CD4-positive, alpha-beta T cell treated with Interleukin-10 for 1 hour (primary cell): ENCODE measurements around the gene C3orf18.

Source experiments
- DNase-seq: peaks from one replicate; pipeline ENCODE4 v3.0.0-alpha.2; 2020

C3orf18 gene

GRCh38 chr3:50567386-50568167 is at the start of gene C3orf18:
TSS of gene C3orf18 (minus strand) at chr3:50567747. CDS start at chr3:50565699, 2,048 bp downstream.
- peak; percentile 97 for DNase-seq

DNA sequence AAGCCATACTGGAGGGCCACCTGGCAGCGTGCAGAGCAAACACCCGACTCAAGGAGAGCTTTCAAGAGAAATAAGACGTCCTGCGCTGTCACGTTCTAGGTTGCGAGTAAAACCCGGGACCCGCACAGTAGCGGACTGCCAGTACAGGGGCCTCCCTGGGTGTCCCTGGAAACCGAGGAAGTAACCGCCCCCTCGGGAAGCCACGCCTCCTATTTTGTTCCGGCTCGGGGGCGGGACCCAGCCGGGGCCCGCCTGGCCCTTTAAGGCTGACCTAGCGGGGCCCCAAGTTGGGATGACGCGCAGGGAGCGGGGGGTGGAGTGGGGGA is 49.2 kb upstream of the C3orf18 start:
- DNase-seq, result peak; percentile 96

- DNase-seq, result peak; percentile 85
These were observed 48.6 kb upstream of the C3orf18 start for GRCh38 chr3:50616003-50616769.

GRCh38 chr3:50615190-50615589 is 47.6 kb upstream of the C3orf18 start:
- no peak for DNase-seq

GRCh38 chr3:50612970-50613846 is 45.7 kb upstream of the C3orf18 start:
- DNase-seq, result no peak

- DNase-seq, result no peak
These were observed 44.8 kb upstream of the C3orf18 start for GRCh38 chr3:50612234-50612882.

DNA sequence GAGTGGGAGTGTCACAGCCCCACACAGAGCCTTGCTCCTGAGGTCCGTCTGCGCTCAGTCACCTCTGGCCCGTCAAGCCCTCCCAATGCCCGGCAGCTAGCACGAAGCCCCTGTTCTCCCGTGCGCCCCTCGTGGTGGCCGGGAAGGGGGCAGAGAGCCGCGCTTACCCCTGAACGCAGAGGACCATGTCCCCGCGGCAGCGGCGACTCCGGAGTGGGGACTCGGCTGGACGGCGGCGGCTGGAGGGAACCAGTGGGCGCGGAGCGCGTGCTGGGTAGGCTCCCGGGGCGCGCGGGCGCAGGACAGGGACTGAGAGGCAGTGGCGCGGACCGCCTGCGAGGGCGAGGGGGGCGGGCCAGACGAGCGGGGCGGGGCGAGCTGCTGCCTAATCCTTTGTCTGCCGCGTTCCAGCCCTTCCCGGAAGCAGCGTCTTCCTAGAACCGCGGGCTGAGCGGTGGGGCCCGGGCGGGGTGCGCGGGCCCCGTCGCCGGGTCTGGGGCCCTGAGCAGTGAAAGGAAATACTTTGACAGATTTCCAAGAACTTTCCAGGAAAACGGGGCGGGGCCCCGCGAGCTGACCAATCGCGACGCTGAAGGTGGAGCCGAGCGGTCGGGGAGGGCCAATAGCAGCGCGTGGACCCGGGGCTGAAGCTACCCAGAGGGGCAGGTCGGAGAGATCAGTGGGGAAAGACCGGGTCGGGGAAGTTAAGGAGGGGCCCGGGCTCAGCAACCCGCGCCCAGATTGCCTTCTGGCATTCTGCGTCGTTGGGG is 44.1 kb upstream of the C3orf18 start, which contains the start of gene CISH:
Gene CISH (minus strand): TSS at position 311 of the 770 bp plus-strand sequence. CDS start 124 bp downstream, at position 187.
- DNase-seq, result peak; percentile 96

DNA sequence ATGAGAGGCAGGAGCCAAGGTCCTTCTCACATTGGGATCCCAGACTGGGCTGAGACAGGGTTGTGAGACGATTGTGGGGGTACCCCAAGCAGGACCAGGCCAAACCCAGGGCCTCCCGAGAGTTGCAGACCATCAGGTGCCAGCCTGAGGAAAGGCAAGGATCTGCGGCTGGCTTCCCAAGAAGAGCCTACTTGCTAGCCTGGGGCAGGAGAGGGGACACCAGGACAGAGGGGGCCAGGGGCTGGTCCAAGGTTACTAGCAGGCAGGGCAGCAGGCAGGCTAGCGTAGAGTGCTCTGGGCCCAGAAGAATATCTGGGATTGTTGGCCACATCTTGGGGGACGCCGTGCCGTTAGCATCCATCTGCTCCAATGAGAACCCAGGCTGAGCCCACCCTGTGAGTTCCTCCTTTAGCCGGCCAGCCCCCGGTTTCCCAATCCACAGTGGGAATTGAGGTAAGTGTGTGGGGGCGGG is 43.5 kb upstream of the C3orf18 start:
- no peak for DNase-seq

DNA sequence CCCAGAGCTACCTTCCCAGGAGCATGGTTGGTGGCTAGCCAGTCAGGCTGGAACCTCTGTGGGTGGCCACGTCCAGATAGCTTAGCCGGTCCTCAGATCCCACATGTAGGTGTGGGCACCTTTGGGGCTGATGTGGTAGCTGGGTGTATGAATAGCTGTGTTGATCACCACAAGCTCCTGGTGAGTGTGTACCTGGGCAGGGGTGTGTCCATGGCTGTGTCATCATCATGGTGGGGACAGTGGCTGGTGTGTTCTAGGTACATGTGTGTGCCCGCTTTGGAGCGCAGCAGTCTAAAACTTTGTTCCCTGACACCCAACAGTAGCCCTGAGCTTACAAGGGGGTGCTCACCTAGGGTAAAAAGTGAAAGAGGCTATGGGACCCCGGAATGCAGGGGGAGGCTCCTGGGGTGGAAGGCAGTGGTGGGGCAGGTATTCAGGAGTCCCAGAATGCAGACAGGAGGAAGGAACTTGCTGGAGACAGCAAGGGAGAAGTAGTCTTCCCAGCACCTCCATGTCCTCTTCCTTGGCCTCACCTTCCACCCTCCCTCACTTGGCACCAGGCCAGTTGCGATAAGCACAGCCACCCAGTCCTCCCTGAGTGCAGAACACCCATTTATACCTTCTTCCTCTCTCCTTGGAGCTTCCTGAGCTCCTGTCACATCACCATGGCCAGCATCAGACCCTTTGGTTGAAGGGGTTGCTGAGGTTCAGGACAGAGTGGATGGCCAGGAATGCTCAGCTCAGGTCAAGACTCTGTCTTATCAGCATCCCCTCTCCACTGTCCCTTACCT is 42.8 kb upstream of the C3orf18 start:
- DNase-seq, result no peak

DNA sequence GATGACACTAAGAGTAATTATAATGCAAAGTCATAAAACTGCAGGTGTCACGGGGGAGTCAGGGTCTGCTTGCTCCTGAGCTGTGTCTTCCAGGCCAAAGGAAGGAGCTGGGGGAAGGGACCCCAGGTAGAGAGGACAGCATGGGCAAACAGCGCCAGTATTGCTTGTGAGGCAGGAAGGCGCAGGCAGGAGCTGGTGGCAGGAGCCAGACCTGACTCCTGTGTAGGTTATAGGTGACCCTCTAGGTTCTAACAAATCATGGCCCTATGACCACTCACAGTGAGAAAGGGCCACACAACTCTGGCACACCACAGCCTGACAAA is 42.2 kb upstream of the C3orf18 start:
- no peak for DNase-seq

GRCh38 chr3:50609071-50609762 is 41.7 kb upstream of the C3orf18 start:
- no peak for DNase-seq

- no peak for DNase-seq
These were observed 40.7 kb upstream of the C3orf18 start for GRCh38 chr3:50608278-50608677.

DNA sequence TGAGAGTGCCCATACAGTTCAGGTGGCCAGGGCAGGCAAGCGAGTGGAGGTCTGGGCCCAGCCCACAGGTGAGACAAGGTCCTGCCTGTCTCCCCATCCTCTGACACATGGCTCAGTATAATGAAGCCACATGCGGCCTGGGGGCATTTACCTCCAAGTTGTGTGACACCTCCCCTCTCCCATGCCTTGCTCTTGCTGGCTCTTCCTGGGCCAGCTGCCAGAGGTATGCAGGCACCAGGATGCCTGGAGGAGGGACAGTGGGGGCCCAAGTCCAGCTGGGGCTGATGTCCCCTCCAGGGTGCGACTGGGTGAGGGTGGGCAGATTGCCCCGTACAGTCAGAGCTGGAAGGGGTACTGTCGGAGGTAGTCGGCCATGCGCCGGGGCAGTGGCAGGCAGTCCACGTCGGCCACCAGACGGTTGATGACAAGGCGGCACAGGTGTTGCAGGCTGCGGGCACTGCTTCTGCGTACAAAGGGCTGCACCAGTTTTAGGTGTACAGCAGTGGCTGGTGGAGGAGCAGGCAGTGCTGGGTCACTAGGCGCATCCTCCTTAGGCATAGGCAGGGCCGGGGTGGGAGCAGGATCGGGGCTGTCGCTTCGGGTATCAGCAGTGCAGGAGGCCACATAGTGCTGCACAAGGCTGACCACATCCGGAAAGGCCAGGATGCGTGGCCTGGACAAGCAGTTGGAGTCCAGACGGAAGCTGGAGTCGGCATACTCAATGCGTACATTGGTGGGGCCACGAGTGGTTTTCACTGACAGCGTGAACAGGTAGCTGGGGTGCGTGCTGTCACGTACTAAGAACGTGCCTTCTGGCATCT is 39.9 kb upstream of the C3orf18 start:
- no peak for DNase-seq

DNA sequence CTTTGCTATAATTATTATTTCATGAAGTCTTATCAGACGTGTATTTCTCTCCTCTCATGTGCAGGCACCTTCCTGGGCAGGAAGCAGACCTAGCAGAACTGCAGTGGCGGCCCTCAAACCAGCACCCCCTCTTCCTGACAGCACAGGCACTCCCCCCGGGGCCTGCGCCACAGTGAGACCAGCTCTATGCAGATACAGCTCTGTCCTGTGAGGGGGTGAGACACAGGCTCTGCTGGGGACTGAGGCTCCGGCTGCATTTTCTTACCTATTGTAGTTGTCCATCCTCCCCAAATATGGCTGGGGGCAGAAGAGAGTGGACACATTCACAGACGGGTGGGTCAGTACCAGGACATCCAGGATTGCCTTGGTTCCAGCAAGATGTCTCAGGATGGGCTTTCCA is 39.0 kb upstream of the C3orf18 start:
- DNase-seq, result peak; percentile 55

- no peak for DNase-seq
These were observed 38.4 kb upstream of the C3orf18 start for GRCh38 chr3:50605901-50606326.

GRCh38 chr3:50604628-50605588 is 37.4 kb upstream of the C3orf18 start:
- DNase-seq, result no peak

DNA sequence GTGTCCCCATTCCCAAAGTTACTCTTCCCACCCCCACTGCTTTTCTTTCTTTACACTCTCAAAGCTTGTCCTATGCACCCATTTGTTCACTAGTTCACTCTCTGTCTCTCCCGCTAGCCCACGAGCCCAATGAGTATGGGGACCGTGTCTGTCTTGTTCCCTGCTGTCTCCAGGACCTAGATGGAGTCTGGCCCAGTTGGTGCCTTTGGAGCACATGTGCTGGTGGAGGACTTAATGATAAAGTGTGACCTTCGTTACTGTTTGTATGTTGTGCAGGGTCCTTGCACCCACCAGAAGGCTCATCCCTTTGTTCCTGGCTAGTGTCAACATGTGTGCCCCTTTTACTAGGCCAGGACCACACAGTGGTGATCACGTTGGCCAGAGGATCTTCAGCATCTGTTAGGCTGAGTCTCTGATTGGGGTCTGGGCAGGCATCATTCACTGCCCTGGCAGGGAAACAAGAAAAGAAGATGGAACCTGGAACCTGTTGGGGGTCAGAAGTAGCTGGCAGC is 36.6 kb upstream of the C3orf18 start:
- no peak for DNase-seq
